GM18502 (cell line): Measurements from ENCODE around the gene GLIPR1.
A peak's percentile ranks its signal among the peaks of the same experiment; 100 is the strongest.
"Not testable (repeated sequence)": the region's sequence is repeated elsewhere in the genome, so short reads cannot be mapped to it uniquely, and the experiment has no call there.

ENCODE experiments used
- ATAC-seq: cut with Tn5 transposase; IDR thresholded peaks from one replicate; pipeline ENCODE4 v1.9.1; 2021; ENCODE audit warnings: mild to moderate bottlenecking; ENCODE audit not compliant: unreplicated experiment, poor library complexity

The GLIPR1 gene

DNA sequence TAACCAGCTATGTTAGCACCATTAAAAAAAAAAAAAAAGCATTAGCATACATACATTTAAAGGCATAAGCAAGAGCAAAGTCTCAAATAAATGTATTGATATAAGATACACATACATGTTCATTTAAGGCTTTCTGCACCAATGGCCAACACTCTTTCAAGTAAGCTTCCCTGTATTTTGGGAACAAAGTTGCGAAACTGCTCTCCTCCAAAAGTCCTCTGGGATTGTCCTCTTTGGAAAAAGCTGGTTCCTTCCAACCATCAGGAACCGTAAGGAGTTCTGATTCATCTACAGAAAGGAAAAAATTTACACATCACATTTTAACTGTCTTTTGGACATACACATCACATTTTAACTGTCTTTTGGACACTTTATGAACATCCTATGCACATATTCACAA lies 27.6 kb downstream of the GLIPR1 start:
- no peak for ATAC-seq

DNA sequence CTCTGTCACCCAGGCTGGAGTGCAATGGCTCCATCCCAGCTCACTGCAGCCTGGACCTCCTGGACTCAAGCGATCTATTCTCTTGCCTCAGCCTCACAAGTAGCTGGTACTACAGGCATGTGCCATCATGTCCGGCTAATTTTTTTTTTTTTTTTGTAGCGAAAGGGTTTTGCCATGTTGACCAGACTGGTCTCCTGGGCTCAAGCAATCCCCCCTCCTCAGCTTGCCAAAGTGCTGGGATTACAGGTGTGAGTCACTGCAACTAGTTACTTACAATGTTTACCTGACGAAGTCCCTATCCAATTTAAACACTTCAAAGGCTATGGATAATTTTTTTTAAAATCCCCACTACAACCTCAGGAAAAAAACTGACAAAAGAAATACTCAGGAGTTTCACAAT lies 29.1 kb downstream of the GLIPR1 start:
- no peak for ATAC-seq

DNA sequence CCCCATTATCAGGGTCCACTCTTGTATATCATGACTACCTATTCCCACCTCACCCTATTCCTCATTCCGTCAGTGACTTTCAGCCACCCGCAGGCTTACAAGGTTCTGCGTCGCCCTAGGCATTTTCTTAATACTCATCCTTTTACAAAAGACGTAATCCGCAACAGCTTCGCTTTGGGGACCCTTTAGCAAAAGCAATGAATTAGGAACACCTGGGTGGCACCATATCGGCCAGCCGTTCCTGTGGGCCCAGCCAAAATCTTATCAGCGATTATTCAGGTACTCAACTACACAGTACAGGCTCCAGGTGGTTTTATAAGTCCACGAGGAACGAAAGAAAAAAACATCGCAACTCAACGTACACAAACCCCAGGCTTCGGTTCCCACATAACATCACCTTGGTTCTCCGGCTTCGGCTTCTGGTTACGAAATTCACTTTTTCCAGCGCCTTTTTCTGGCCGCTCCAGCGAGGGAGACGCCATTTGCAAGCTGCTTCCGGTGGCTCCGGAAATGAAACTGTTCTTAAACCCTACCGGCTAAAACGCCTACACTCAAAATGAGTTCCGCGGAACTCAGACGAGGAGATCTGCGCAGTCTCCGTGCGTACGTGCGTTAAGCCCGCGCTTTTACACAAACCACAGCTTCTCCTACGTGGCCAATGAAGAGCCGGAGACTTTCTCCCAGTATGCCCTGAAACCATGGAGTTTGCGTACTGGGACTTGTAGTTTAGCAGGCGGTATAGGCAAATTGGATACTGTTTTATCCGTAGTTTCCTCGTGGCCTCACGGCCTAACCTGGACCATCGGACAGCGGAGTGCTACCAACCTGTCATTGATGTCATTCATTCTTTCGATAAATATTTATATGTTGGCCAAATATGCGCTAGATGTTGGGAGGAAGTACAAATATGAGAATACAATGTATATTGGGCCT lies 30.8 kb downstream of the GLIPR1 start, which contains the start of gene KRR1:
TSS of gene KRR1 (minus strand) at position 494 of the 933 bp plus-strand sequence. CDS start at position 482, 12 bp downstream.
- ATAC-seq, result peak; percentile 96

DNA sequence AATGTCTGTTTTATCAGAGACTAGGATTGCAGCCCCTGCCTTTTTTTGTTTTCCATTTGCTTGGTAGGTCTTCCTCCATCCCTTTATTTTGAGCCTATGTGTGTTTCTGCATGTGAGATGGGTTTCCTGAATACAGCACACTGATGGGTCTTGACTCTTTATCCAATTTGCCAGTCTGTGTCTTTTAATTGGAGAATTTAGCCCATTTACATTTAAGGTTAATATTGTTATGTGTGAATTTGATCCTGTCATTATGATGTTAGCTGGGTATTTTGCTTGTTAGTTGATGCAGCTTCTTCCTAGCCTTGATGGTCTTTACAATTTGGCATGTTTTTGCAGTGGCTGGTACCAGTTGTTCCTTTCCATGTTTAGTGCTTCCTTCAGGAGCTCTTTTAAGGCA lies 40.7 kb downstream of the GLIPR1 start:
- not testable (repeated sequence) for ATAC-seq

DNA sequence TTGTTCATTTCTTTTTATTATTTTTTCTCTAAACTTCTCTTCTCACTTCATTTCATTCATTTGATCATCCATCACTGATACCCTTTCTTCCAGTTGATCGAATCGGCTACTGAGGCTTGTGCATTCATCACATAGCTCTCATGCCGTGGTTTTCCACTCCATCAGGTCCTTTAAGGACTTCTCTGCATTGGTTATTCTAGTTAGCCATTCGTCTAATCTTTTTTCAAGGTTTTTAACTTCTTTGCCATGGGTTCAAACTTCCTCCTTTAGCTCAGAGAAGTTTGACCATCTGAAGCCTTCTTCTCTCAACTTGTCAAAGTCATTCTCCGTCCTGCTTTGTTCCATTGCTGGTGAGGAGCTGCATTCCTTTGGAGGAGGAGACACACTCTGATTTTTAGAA lies 41.6 kb downstream of the GLIPR1 start:
- not testable (repeated sequence) for ATAC-seq

DNA sequence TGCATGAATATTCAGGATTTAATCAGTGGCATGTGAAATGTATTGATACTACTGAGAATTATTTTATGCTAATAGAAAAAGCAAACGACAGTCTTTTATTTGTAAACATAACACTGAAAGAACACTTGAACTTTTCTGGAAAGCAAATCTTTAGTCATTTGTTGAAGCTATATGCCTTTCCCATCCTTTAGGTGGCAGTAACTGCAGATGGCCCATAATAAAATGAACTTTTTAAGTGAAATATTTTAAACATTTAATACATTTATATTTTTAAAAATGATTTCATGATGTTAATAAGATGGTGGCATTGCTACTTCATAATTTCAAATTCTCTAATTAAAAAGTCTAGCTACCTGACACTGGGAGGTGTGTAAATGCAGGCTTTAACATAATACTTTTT lies 44.7 kb downstream of the GLIPR1 start:
- ATAC-seq, result no peak

DNA sequence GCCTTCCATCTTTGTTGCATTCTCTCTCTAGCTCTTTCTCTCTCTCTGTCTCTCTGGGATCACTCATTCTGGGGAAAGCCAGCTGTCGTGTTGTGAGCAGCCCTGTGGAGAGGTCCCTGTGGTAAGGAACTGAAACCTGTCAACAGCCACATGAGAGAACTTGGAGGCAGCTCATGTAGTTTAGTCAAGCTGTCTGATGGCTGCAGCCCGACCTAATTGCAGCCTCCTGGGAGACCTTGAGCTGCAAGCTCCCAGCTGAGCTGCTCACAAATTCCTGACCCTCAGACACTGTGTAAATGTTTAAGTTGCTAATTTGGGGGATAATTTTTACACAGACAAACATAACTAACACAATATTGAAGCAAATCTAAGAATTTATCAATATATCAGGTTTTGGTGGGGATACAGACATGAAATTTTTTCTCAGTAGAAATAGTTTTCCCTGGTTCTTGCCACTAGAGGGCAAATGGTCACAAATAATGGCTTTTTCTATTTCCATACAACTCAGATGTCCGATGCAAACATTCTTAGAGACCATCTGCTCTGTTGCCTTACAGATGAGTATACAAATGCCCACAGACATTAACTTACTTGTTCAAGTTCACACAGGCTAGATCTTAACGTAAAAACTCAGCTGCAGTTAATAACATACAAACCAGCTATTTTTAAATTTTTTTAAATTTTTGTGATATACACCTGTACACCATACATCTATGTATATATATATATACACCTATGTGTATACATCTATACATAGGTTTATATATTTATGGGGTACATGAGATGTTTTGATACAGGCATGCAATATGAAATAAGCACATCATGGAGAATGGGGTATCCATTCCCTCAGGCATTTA lies 46.3 kb downstream of the GLIPR1 start:
- ATAC-seq, result peak; percentile 98

DNA sequence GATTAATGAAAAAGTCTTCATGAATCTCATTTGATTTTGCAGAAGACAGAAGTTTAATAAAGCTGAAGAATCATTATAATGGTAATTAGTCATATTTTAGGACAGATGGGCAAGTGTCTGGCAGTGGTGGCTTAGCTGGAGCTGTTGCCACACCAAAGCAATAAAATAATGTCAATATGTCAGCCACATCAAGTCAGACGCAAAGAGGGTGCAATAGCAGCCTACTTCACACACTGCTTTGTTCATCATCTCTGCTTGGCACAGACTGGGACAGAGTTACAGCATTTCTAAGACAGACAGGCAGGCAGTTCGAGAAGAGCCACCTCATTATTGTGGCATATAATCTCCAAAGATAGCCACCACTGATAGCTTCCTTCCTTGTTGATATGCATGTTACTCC lies 47.7 kb downstream of the GLIPR1 start:
- ATAC-seq, result no peak

DNA sequence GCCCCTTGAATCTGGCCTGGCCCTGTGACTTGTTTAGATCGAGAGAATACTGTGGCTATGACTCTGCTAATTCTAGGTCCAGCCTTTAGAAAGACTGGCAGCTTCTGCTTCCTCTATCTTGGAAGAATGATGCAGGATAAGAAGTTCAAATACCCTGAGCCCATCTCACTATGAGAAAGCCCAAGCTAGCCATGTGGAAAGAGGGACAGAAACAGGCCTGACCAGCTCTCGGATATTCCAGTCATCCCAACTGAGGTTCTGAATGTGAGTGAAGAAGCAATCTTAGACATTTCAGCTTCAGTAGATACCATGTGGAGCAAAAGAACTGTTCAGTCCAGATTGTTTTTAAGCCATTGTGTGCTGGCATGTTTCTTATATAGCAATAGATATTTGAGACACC lies 48.1 kb downstream of the GLIPR1 start:
- ATAC-seq, result no peak

DNA sequence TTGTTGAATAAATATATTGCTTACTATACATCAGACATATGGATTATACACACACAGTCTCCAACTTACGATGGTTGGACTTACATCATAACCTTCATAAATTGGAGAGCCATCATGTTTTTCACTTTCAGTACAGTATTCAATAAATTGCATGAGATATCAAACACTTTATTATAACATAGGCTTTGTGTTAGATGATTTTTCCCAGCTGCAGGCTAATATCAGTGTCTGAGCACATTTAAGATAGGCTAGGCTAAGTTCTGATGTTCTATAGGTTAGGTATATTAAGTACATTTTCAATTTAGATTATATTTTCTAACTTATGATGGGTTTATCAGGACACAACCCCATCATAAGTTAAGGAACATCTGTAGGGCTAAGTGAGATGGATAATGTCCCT lies 48.8 kb downstream of the GLIPR1 start:
- no peak for ATAC-seq

DNA sequence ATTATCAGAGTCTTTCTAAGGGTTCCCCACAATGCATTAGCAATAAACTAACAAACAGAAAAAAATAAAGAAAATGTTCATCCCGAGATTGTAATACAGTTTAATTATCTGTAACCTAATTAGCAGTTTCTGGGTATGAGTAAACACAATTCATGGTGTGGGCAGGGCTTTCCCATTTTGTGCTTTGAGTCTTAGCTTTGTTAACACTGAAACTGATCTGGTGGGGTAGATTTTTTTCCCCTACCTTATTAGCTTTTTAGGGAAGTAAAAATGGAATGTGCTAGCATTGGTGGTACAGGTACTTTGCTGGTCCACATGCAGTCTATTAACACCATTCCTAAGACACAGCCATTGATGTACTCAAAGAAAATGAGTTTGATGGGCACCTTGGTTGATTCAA lies 49.3 kb downstream of the GLIPR1 start:
- ATAC-seq, result no peak

DNA sequence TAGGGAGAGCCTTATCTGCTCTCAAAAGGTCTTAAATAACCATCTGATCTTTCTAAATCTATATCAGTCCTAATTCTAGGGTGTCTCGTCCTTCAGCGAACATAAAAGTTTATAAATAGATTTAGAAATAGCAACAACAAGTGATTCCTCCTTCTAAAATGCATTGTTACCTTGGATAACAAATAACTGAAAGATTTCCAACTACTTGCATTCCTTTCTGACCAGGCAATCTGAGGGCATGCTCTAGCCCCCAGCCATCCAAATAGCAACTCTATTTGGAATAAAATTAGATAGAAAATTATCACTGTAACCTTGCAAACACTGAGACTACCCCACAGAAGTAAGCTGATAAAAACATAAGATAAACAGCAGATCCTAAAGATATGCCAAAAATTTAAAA lies 52.7 kb downstream of the GLIPR1 start:
- no peak for ATAC-seq

DNA sequence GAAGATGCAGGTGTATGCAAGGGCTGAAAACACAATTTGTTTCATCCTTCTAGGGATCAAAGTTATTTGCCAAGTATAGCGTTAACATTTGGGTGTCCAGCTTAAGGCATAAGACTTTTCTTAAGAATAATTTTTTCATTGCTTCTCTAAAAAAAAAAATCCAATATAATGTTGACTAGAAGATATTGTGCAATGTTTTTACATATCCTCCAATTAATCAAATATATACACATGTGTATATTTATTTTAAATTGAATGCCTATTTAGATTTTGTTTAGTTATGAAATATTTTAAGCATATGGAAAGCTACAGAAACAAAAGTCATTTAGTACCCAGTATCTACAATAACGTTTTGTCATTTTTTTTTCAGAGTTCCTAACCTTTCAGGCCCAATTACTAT lies 59.3 kb downstream of the GLIPR1 start:
- no peak for ATAC-seq

DNA sequence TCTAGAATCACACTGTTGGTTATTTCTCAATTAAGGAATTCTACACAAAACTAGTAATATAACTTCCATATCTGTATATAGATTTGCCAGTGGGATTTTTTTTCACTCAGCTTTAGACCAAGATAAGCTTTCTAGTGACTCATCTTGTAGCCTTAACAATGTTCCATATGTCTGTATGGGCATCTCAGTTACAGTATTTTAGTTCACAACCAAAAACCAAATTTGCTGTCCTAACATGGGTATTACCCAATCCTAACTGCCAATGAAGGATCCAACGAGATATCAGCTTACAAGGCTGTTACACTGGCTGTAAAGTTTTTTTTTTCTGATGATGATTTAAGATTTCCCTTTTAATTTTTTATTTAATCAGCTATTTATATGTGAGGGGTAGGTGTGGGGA lies 62.4 kb downstream of the GLIPR1 start:
- ATAC-seq, result no peak

DNA sequence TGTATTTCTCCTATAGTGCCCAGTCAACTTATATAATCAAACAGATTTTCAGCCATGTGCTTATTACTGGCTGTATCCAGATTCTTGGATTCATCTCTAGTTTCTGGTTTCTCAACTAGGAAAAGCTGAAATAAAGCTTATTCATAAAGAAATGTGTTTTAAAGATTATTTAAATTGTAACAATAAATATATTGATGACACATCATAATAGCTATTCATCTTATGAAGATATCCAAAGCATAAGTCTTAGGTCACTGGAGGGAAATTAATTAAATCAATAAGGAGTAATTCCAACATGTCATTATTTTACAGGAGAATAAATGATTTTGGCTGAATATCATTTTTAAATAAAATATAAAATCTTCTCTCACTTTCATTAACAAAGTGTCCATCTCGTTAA lies 63.0 kb downstream of the GLIPR1 start:
- no peak for ATAC-seq

DNA sequence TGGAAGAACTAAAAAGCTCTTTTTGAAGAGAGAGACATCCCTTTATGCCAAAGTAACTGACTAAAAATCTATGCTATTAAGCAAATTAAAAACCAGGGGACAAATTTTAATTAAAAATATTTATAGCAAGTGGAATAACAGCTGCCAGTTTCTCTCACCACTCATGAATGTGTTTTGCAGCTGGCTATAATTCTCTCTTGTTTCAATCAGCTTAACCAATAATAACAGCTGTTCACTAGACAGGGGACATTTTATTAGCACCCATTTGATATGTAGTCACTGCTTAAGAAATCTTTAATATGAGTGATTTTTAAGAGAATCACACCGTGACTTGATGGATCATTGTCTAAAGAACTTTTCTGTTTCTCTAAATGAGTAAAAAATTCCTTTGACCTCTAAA lies 65.1 kb downstream of the GLIPR1 start:
- no peak for ATAC-seq

DNA sequence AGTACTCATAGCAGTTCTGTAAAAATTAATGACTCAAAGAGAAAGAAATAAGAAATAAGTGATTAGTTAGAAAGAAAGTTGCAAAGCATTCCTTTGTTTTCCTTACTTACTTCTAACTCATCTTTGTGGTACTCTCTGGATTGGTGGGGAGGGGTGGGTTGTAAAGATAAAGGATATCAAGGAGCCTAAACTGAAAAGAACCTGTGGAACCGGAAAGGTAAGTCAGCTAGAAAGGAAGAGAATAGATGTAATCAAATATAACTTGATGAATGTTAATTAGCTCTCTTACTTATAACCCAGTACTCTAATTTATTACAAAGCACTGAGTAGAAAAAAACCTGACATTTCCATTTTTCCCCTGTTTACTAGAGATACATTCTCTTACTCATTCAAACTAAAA lies 68.3 kb downstream of the GLIPR1 start:
- no peak for ATAC-seq

DNA sequence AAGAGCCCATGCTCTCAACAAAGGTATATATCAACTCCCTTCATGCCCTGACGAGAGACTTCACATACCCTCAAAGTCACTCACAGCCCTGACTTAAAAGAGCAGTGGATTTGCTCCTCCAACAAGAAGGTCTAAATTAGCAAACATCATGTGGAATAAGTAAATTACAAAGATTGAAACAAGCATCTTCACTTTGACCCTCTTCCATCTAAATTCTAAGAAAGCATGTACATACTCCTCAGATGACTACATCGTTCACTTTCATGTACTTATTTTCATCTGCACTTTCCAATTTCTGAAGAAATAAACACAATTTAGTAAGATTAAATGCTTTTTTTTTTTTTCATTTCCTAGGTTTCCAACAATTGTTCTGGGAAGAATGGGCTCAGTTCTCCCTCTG lies 69.4 kb downstream of the GLIPR1 start:
- no peak for ATAC-seq

DNA sequence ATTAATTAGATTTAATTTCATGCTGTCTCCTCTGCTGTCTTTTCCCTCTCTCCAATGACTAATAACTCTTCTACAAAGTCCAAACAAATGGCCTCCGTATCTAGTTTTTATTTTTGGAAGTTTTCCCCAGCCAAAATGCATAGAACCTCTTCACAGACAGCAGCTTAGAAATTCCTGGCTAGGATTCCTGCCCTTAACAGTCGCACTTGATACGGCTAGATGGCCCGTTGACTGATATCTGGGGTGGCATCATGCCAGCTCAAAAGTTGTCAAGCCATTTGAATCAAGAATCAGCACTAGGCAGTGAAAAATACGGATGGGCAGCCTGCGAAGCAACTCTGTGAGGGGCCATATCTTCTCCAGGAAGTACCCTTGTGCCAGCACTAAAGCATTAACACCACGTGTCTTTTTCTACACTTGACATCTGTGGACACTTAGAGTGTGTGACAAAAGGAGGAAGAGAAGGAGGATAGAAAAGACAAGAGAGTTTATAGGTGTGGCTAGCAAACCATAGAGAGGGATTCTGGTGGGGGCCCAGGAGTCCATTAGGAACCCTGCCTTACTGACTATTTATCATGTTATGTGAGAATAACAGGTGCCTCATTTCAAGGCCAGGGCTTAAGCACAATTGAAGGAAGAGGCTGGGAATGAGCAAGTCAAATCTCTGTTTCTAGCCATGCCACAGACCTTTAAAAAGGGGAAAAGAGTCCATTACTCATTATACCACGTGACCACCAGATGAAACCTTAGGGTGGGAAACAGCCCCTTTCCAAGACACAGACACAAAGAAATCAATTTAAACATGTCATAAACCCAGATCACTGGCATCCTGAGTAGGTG lies 70.1 kb downstream of the GLIPR1 start:
- ATAC-seq, result no peak

DNA sequence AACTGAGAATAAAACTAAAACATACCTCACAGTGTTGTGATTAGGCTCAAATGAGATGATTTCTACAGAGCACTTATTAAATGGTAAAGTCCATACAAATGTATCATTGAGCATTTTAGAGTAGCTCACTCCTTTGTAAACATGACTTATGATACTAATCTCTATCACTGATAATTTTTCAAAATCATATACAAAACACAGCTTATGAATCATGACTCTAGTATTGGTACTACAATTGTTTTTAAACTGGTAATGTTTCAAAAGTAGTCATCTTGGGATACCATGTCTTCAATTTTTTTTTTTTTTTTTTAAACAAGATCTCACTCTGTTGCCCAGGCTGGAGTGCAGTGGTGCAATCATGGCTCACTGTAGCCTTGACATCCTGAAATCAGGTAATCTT lies 70.9 kb downstream of the GLIPR1 start:
- no peak for ATAC-seq
